GM18511 (cell line): ENCODE results near the gene UBASH3B.

Source experiments
- ATAC-seq: cut with Tn5 transposase; IDR thresholded peaks from one replicate; pipeline ENCODE4 v1.9.1; 2021; ENCODE audit warnings: mild to moderate bottlenecking, moderate library complexity; ENCODE audit not compliant: unreplicated experiment

UBASH3B gene

DNA sequence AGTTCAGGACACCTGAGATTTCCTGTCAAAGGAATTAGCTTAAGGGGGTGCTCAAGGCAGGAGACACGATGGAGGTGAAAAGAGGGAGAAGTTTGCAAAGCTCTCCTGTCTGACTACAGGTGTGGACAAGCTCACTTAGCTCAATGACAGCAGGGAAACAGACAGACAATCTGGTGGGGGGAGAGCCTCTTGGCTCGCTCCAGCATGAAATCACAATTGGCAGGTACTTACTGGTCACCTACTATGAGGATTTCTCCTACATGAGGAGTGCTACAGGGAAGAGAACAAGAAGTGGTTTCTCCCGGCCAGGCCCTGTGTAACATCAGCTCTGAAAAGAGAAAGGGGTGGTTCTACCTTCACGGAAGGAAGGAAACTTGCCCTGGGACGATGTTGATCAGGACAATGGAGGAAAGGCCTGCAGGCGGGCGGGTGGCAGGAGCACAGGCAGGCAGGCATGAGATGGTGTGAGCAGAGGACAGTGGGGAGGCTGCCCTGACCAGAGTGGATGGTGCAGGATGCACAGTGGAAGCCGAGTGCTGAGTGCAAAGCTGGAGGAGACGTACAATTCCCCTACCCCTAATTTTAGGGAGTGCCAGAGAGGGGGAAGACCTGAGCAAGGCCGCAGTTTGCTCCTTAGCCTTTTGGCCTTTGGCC lies 124.9 kb downstream of the UBASH3B start:
- no peak for ATAC-seq

DNA sequence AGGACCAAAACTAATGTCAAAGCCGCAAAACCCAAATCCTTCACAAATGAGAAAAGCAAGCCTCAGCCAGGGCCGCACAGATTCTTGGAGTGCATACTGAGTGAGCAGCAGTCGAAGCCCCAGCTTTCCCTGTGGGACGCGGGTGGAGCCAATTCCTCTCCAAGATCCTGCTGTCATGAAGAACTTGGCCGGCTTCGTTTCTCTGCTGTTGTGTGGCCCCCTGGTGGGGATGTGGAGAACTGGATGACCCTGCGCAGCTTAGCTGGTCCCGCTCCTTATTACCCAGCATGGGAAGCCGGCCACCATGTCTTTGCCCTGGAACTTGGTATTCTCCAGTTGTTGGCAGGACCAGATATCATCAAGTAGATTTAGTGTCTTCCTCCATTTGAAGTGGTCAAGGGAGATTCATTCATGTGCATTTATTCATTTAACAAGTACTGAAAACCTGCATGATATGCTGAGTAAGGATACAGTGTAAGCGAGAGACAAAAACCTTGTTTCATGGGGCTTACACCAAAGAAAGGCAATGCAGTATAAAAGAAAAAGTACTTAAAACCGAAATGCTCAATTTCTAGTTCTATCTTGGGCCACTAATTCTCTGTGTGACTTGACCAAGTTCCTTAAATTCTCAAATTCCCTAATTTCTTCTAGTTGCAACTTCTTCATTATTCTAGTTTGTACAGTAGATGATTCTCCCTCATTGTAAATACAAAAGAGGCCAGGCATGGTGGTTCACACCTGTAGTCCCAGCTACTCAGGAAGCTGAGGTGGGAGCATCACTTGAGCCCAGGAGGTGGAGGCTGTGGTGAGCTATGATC lies 126.1 kb downstream of the UBASH3B start:
- no peak for ATAC-seq

DNA sequence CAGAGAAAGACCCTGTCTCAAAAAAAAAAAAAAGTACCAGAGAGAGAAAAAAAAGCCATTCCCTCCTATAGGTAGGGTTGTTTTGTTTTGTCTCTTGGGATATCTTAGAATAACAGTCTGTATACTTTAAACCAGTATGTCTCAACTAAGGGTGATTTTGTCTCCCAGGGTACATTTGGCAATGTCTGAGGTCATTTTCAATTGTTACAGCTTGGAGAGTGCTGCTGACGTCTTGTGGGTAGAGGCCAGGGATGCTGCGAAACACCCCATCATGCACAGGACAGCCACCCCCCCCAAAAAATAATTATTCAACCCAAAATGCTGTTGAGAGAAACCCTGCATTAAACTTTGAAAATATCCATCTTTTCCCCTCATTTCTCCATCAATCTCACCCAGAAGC lies 126.7 kb downstream of the UBASH3B start:
- no peak for ATAC-seq

DNA sequence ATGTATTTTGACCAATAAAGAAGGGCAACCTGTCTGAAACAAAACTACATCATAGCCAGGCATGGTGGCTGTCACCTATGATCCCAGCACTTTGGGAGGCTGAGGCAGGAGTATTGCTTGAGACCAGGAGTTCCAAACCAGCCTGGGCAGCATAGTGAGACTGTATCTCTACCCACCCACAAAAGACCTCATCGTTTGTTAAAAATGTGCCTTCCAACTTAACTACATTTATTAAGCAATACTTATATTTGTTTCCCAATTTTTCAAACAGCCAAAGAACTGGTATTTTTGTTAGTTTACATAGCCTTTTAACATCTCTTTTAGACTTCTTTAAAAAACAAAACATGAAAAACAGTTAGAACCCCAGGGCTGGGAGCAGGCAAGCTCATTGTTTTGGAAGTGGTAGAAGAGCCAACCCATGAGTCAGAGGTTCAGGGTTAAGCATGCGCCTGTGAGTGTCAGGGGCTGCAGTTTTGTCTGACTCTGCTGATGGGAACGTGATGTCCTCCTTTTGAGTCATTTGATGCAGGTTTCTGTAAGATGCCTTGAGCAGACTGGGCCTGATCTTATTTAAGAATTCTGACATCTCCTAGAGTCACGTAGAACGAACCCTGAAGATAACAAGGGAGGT lies 128.9 kb downstream of the UBASH3B start:
- no peak for ATAC-seq

DNA sequence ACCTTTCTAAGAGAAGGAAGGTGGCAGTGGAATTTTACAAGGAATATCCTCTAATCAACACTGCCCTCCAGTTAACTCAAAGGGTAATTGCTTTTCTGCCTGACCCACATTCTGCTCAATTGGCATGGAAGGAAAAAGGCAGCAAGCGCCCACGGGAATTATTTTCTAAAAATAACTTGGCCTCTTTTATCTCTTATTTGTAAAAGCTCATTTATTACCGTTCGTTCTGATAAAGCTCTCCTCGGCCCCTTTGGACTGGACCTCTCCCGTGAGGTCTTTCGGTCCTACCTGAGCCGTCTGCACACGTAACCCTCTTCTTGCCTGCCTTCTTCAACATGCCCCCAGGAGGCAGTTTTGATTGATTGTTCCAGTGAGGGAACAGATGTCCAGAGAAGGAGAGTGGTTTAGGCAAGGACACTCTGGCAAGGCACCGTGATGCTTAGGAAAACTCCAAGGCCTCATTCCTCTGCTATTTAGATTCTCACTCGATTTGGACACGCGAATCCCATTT lies 129.6 kb downstream of the UBASH3B start:
- ATAC-seq: no peak

DNA sequence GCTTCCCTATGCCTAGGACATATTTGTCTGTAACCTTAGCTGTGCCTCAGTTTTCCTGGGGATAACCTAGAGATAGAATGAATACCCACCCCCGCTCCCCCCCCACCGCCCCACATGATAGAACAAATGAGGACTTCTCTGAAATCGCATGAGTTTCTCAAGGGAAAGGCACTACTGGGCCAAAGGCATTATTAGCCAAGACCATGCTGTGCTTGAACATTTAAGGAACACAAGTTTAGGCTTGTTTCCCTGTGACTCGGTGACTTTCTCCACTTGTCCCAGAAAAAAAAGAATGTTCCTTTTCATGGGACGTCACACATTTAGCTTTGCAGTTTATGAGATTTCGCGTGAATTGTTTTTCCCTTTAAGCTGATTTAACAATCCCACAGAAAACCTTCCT lies 131.4 kb downstream of the UBASH3B start:
- ATAC-seq: no peak

DNA sequence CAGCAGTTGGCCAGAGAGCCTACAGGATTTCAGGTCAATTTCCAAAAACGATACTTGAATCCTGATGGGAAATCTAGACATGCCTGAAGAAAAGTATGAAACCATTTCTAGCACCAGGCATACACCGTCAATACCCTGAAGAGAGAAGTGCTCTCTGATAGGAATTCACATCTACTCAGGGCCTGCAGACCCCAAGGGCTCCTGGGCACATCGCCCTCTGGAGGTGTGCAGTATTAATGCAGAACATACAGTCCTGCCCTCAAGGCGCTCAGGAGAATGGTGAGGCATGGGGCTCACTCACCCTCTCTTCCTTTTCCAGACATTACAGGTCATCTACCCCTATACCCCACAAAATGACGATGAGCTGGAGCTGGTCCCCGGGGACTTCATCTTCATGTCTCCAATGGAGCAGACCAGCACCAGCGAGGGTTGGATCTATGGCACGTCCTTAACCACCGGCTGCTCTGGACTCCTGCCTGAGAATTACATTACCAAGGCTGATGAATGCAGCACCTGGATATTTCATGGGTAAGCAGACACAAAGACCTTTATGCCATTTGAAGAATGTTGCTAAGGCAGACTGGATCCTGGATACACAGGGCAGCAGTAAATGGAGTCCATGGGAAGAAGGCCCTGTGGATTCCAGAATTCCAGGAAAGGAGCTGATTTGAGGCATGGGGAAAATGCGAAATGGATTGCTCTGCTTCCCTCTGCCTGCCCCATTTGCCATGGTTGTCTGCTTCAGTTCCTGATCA lies 133.4 kb downstream of the UBASH3B start:
- ATAC-seq: no peak

DNA sequence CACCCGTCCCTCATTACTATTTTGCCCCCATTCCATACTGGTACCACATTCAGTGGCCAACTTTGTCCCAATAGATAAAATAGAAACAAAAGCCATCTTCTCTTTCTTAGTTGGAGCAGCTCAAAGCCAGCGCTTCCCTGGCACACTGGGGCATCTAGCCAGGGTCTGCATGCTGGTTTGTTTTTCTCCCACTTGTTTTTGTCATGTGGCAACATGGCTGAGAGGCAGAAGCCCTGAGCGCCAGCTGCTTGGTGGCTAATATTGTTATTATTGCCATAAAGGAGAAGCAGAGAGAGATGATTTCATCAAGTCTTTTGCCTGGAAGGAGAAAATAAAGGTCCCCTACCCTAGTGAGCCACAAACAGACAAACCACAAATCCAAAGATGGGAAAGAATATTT lies 134.4 kb downstream of the UBASH3B start:
- no peak for ATAC-seq

DNA sequence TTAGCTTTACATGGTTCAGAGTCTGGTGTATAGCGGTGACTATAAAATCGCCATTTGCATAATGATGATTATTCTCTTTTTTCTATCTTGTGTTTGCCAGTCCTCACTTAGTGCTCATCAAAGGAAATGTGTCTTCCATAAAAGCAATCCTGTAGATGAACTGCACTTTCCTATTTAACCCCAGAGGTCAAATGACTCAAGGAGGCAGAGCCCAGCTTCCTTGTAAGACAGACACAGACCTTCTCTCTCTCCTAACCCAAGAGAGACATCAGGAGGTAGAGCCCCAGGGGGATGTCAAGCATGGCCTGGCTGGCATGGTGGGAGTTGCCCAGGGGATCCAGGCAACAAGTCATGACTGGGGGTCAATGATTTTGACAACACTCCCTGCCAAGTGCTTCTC lies 135.9 kb downstream of the UBASH3B start:
- ATAC-seq: no peak

DNA sequence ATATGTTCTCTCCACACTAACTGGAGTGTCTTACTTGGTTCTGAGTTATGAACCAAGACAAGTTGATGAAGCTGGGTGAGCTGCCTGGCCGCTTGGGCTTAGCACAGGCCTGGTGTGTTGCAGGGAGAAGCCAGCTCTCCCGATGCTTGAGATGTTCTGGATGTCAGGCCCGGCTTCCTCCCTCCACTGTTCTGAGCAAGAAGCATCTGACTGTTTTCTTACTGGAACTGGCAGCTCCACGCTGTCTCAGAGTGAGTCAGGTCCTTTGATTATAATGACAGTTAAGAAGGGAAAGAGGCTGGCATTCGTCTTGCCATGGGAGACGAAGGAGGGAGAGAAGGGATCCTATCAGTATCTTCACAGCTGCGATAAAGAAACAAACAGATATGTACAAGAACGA lies 136.3 kb downstream of the UBASH3B start:
- no peak for ATAC-seq

DNA sequence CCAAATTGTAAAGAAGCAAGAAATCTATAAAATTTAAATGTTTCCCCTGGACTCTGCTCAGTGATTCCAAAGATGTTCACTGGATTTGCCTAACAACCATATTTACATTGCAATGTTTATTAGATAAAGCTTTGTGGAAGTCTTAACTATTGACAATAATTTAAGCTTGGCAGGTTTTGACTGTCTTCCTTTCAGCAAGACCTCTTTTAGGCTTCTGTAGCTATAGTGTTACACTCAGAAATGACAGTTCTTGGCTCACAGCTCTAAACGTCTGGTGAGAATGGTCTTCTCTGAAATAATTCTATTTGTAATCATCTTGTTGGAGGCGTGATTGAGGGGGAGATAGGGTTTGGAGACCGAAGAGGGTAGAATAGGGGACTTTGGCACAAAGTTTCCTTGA lies 138.0 kb downstream of the UBASH3B start:
- ATAC-seq: no peak

DNA sequence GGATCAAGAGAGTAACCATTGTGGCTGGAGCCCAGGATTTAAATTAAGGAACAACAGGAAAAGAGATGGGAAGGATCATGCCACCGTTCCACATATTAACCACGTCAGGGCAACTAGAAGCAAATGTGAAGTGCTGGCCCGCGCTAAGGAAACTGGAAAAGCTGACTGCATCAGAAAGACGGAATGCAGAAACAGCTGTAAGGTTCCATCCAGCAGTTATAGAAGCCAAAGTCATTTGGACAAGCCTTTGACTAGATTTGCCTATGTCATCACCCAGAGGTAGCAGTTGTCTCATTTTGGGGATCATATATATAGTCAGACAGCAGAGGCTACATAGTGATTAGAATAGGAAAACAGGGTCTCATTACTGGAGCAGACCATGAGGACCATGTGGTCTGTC lies 139.8 kb downstream of the UBASH3B start:
- ATAC-seq: no peak

DNA sequence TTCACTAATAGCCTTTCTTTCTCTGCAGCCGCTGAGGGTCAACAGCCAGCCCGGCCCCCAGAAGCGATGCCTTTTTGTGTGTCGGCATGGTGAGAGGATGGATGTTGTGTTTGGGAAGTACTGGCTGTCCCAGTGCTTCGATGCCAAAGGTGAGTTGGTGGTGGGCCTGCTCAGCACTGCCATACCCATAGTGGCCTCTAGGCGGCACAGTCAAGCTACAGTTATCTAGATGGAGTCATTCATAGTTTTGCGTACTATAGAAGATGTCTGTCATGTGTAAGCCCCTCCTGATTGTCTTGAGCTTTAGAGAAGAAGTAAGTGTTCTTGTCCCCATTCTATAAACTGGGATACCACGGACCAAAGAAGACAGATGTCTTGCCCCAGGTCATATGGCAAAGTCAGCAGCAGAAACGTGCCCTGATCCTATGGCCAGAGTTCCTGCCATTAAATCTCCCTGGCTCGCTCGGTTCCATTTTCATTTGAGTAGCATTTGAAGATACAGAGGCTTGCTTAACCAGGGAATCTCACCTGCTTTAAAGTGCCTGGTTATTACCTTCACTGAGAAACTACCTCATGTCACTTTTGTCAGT lies 140.7 kb downstream of the UBASH3B start:
- peak; percentile 69 for ATAC-seq

DNA sequence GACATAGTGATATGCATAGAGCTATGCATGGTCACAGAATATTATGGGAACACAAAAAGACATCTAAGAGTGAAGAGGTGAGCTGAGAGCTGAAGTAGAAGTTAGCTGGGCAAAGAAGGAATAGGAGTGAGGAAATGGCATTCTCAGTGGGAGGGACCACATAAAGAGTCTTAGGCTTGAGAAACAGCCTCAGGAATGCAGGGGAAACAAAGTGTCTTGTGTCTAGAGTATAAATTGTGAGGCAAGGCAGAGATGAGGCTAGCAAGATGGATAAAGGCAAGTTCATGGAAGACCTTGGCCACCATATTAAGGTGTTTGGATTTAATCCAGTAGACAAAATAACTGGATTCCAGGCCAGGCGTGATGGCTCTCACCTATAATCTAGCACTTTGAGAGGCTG lies 142.1 kb downstream of the UBASH3B start:
- ATAC-seq: no peak

DNA sequence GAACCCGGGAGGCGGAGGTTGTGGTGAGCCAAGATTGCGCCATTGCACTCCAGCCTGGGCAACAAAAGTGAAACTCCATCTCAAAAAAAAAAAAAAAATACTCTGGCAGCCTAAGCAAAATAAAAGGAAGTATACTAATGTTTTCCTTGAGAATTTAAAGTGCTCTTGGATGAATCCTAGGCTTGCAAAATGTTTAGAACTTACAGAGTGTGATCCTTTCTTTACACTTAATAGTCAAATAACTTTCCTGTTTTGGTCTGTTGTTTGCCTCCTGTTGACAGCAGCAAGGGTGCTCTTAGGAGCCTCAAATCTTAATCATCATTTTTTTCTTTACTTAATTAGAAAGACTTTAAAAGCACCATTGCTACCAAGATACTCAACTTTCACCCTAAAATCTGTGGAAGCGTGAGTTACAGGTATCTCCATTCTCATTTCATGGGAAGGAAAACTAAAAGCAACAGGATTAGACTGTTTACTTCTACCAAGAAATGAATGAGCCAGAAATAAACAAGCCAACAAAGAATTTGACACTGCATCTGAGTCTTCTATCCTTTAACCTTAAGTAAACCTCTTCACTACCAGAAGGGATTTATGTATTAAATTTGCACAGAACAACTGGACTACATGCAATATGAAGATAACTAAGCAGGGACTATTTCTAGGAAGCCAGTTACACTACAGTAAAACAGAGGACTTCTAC lies 144.0 kb downstream of the UBASH3B start:
- no peak for ATAC-seq

DNA sequence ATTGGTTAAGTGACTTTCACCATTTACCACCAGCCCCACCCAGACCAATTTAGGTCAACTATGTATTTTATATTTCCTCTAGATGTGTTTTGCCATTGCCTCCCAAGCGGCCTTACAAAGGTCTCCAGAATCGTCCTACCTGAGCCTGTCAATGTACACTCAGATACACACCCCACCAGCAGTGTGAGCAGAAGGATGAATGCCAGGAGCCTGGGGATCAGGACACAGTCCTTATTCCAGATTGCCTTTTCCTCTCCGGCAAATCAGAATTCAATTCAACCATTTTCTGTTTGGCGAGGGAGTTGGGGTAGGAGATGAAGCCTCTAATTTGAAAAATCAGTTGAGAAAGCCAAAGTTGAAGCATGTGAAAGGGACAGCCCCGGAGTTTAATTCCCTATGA lies 147.4 kb downstream of the UBASH3B start:
- ATAC-seq: no peak

DNA sequence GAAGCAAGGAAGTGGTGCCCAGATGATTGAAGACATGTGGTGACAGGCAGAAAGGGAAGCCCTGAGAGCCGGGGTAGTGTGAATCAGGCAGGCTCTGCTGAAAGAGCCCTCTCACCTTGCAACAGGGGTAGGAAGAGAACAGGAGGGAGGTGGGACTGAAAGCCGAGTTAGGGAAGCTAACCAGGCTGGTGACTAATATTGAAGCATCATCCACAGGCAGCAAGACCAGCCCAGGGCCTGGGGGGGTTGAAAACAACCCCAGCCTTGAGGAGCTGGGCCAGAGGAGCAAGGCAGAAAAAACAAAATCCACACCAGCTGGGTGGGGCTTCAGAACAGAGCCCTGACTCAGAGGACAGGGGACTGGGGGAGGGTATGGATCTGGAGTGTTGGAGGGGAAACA lies 147.8 kb downstream of the UBASH3B start:
- no peak for ATAC-seq

DNA sequence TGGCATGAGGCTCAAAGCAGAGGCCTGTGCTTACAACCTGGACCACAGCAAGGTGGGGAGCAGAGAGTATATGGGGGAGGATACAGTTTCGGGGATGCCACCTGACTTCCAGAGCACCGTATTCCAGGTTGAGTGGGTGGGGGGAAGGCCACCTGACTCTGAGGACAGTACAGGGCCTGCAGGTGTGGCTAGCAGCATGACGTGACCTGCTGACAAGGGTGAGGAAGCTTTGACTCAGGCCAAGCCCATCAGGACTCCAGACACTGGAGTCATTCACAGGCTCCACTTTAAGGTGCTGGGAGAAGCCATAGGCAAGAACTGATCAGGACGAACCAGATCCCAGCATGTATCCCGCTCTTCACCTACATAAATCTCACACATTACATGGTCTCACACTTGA lies 148.2 kb downstream of the UBASH3B start:
- no peak for ATAC-seq

DNA sequence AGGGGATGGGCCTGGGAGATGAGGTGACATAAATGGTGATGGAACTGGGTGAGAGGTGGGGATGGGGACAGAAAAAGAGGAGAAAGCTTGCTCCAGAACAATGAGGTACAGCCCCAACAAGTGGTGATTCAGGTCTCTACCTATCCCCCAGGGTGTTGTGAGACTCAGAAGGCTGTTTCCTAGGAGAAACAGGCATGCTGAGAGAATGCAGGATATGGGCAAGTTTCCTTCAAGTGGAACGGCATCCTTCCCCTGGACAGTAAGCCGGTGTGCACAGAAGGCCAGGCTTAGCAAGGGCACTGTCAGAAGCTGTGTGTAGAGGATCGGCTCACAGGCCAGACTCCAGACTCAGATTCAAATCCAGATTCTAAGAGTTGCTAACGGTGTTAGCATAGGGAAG lies 148.6 kb downstream of the UBASH3B start:
- ATAC-seq: no peak

DNA sequence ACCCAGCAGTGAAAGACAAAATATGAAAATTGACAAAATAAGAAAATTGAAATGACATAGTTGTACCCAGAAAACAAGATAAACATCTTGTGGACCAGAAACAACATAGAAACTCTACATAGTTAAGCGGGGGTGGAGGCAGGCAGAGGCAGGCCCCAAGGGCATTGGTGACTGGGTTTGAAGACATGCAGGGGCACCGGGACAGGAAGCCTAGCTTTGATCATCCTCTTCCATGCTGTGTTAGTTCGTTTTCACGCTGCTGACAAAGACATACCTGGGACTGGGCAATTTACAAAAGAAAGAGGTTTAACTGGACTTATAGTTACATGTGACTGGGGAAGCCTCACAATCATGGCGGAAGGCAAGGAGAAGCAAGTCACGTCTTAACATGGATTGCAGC lies 149.3 kb downstream of the UBASH3B start:
- ATAC-seq: no peak
